GM18508 (cell line): ENCODE data around the gene EVI5.

Experiments used
- ATAC-seq: cut with Tn5 transposase; IDR thresholded peaks from one replicate; pipeline ENCODE4 v1.9.1; 2021; ENCODE audit warnings: moderate number of reproducible peaks; ENCODE audit not compliant: insufficient read depth, unreplicated experiment

The EVI5 gene

GRCh38 chr1:92784639-92785500 is at the start of gene EVI5:
Gene EVI5, minus strand, starts transcription at chr1:92785108. Its CDS starts 48,562 bp downstream, at chr1:92736546.
- peak; percentile 70 for ATAC-seq

GRCh38 chr1:92834617-92835016 is 49.7 kb upstream of the EVI5 start:
- ATAC-seq, result no peak

GRCh38 chr1:92833840-92834239 is 48.9 kb upstream of the EVI5 start:
- no peak for ATAC-seq

- no peak for ATAC-seq
Observed at GRCh38 chr1:92832537-92833114, 47.7 kb upstream of the EVI5 start.

- peak; percentile 90 for ATAC-seq
Observed at GRCh38 chr1:92831762-92832536, 47.0 kb upstream of the EVI5 start, which contains the start of gene RPL5. Gene RPL5, plus strand, starts transcription at chr1:92832040. Its CDS starts 75 bp downstream, at chr1:92832115.

- ATAC-seq, result no peak
Observed at GRCh38 chr1:92831368-92831761, 46.5 kb upstream of the EVI5 start.

GRCh38 chr1:92826792-92827191 is 41.9 kb upstream of the EVI5 start:
- ATAC-seq, result no peak

- no peak for ATAC-seq
Observed at GRCh38 chr1:92822879-92823278, 38.0 kb upstream of the EVI5 start.

GRCh38 chr1:92820551-92820950 is 35.6 kb upstream of the EVI5 start:
- no peak for ATAC-seq

- no peak for ATAC-seq
Observed at GRCh38 chr1:92820024-92820423, 35.1 kb upstream of the EVI5 start.

GRCh38 chr1:92817986-92818764 is 33.3 kb upstream of the EVI5 start:
- ATAC-seq, result peak; percentile 53

GRCh38 chr1:92817137-92817697 is 32.3 kb upstream of the EVI5 start:
- ATAC-seq, result no peak

- no peak for ATAC-seq
Observed at GRCh38 chr1:92816732-92817131, 31.8 kb upstream of the EVI5 start.

GRCh38 chr1:92808381-92808780 is 23.5 kb upstream of the EVI5 start:
- ATAC-seq, result no peak

- ATAC-seq, result no peak
Observed at GRCh38 chr1:92805216-92805615, 20.3 kb upstream of the EVI5 start.

- peak; percentile 83 for ATAC-seq
Observed at GRCh38 chr1:92804721-92805201, 19.9 kb upstream of the EVI5 start.

- ATAC-seq, result no peak
Observed at GRCh38 chr1:92803140-92803887, 18.4 kb upstream of the EVI5 start.

- ATAC-seq, result no peak
Observed at GRCh38 chr1:92797961-92798360, 13.1 kb upstream of the EVI5 start.

GRCh38 chr1:92797297-92797696 is 12.4 kb upstream of the EVI5 start:
- ATAC-seq, result no peak
